Activated gamma-delta T cell (primary cell): ENCODE data around the gene FAM193A.
"Not testable (repeated sequence)": the region's sequence is repeated elsewhere in the genome, so short reads cannot be mapped to it uniquely, and the experiment has no call there.

Source experiments
- DNase-seq: peaks from one replicate; lab custom pipeline; 2025; lab: John Stamatoyannopoulos, UW

Gene FAM193A

DNA sequence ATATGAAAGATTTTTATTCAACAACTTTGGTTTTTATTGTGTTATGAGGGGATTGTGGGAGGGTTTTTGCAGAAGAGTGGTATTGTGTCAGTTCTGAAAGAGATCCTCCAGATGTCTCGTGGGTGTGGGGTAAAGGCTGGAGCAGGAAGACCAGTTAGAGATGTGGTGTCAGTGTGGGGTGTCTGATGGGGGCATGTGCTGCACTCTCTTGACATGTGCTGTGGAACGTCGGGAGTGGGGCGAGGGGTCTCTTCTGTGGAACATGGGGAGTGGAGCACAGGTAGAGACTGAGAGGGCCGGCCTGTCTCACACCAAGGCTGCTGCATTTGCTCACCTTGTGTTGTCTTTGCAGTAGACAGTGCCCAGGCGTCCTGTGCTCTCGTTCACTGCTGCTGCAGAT, 37.6 kb downstream of the FAM193A start:
- no peak for DNase-seq

DNA sequence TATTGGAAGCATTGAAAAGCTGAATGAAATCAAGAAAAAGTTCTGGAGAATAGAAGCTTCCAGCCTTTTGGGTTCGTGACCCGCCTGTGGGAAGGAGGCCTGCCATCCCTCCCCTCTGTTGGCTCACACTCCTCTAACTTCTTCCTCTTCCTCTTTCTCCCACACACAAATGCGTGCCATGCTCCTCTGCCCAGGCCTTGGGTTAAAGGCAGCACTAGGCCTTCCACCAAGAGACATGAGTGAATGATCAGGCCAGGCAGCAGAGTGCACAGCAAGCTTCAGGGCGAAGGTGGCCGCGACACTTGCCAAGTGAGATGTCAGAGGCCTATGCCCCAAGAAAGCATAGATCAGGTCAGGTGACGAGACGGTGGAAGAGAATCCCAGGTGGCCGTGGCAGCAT, 38.4 kb downstream of the FAM193A start:
- DNase-seq: no peak

DNA sequence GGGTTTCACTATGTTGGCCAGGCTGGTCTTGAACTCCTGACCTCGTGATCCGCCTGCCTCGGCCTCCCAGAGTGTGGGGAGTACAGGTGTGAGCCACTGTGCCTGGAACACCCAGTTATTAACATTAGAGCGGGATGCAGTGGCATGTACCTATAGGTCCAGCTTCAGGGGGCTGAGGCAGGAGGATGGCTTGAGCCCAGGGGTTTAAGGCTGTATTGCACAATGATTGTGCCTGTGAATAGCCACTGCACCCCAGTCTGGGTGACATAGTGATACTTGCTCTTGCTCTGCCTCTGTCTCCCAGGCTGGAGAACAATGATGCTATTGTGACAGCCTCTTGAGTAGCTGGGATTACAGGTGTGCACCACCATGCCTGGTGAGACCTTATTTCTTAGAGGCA, 39.8 kb downstream of the FAM193A start:
- no peak for DNase-seq

DNA sequence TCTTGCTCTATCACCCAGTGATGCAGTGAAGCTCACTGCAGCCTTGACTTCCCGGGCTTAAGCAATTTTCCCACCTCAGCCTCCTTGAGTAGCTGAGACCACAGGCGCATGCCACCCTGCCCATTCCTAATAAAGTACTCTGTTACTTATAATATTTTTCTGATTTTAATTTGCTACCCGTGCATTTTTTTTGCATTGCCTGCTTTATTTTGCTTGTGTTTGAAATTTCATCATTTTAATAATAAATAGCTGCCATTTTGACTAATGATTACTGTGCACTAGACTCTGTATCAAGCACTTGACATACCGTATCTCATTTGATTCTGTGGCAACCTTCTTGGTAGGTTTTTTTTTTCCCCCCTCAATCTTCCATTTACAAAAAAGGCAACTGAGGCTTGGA, 41.7 kb downstream of the FAM193A start:
- no peak for DNase-seq

DNA sequence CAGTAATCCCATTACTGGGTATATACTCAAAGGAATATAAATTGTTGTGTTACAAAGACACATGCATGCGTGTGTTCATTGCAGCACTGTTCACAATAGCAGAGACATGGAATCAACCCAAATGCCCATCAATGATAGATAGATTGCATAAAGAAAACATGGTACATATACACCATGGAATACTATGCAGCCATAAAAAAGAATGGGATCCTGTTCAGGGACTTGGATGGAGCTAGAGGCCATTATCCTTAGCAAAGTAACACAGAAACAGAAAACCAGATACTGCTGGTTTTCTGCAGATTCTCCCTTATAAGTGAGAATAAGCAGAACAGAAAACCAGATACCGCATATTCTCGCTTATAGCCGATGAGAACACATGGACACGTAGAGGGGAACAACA, 43.5 kb downstream of the FAM193A start:
- DNase-seq: no peak

DNA sequence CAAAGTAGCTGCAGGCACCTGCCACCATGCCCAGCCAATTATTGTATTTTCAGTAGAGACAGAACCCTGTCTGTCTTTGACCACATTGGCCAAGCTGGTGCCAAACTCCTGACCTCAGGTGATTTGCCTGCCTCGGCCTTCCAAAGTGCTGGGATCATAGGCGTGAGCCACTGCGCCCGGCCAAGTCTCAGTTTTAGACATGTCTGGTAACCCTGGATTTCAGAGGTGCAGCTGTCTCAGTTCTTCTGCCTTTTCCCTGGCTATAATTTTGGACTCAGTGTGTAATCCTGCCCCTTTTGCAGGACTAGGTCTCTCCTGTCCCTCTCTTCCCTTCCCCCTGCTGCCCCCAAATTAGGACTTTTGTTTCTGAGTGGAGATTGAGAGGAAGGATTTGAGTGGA, 46.6 kb downstream of the FAM193A start:
- DNase-seq: no peak

DNA sequence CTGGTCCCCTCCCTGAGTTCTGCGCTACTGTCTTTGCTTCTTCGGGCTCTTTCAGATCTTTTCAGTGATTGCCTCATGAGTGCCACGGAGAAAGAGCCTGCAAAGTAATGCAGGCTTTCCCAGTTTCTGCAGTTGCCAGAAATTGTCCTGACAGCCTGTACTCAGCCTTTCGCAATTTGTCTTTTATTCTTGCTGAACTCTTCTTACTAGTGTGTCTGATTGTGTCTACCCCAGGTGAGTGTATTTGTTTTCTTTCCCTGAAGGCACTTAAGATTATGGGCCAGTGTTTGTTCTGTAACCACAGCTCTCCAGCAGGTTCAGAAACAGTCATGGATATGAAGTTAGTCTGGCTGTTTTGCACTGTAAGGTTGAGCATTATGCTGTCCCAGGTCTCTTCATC, 47.1 kb downstream of the FAM193A start:
- DNase-seq: no peak

DNA sequence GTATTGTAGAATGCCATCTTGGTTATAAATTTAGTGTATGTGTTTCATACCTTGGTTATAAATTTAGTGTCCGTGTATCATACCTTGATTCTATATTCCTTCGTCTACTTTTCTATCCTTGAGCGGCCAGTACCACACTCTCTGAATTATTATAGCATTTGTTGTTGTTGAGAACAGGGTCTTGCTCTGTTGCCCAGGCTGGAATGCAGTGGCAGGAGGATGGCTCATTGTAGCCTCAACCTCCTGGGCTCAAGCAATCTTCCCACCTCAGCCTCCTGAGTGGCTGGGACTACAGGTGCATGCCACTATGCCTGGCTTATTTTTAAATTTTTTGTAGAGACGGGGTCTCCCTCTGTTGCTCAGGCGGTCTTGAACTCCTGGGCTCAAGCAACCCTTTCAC, 50.1 kb downstream of the FAM193A start:
- no peak for DNase-seq

DNA sequence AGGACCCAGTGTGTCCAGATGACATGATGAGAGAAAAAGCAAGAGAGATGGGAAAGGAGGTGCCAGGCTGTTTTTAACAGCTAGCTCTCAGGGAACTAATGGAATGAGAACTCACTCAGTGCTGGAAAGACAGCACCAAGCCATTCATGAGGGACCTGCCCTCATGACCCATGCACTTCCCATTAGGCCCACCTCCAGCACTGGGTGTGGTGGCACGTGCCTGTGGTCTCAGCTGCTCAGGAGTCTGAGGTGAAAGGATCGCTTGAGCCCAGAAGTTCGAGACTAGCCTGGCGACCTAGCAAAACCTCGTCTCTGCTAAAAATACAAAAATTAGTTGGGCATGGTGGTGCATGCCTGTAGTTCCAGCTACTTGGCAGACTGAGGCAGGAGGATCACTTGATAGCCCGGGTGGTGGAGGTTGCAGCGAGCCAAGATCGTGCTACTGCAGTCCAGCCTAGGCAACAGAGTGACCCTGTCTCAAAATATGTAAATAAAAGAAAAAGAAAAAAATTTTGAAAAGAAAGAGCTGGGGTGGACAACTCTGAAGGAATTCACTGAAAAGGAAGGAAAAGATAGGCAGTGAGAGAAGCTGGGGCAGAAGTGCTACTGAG, 50.9 kb downstream of the FAM193A start:
- no peak for DNase-seq

DNA sequence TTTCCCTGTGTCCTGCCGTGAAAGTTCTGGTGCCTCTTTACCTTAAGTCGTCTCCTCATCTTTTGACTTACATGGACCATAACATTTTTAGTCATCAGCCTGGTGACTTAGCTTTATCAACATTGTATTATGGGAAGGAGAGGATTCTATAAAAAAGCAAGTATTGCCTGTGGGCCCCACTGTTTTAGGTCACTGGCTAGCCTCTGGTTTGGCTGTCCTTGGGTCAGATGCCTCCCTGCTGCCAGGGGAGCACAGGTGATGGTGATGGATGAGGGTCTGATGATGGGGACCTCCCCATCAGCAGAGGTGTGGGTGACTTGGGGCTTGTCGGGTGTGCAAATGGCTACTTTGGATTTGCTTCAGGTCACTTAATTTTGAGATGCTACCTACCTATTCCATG, 51.8 kb downstream of the FAM193A start:
- no peak for DNase-seq

DNA sequence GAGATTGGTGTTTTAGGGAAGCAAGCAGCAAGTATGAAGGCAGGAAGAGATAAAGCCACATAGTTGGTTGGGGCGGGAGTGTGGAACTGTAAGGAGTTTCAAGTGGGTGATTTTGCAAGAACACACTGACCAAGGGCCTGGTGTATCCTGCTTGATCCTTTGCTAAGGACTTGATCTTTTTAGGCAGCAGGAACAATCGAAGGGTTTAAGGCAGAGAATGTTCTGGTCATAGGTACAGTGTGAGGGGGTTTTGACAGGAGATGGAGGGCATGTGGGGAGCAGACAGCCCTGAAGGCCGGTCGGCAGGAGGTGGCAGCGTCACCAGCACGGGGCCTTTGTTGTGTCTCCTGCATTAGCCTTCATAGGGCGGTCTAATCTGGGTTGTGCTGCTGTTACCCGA, 54.7 kb downstream of the FAM193A start:
- DNase-seq: no peak

DNA sequence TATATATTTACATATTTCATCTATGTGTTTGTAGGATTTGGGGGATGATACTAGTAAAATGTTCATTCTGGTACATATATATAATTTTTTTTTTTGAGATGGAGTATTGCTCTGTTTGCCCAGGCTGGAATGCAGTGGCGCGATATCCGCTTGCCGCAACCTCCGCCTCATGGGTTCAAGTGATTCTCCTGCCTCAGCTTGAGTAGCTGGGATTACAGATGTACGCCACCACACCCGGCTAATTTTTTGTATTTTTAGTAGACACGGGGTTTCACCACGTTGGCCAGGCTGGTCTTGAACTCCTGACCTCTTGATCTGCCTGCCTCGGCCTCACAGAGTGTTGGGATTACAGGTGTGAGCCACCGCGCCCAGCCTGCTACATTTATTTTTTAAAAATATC, 55.6 kb downstream of the FAM193A start:
- not testable (repeated sequence) for DNase-seq

DNA sequence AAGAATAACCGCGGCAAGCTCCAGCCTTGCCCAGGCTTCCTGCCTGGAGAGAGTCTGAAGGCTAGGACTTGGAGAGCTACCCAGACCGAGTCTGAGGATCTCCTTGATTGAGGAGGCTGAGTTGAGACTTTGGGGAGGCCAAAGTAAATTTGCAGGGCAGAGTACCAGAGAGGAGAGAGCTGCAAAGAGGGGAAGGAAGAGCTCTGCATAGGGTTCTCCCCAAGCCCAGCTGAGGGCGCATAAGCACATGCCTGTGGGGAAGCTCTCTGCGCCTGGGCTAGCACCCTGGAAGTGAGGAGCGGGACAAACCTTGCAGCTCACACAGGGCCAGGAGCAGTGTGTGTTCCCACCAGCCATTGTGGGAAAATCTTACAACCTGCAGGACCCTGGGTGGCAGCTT, 56.1 kb downstream of the FAM193A start:
- no peak for DNase-seq

DNA sequence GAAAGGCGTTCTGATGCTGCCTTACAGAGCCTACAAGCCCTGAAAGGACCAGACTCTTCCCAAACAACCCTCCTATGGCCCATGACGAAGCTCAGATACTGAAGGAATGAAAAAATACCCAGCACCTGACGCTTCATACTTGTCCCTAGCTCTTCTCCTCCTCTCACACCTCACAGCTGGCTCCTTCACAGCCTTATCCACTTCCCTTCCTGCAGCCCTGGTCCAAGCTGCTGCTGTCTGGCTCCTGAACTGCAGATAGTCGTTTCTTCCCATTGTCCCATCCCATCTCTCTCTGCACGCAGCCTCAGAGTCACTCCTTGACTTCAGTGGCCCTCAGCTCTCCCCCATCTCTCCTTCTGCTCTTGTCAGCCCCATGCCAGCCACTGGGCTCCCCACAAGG, 56.6 kb downstream of the FAM193A start:
- DNase-seq: no peak

DNA sequence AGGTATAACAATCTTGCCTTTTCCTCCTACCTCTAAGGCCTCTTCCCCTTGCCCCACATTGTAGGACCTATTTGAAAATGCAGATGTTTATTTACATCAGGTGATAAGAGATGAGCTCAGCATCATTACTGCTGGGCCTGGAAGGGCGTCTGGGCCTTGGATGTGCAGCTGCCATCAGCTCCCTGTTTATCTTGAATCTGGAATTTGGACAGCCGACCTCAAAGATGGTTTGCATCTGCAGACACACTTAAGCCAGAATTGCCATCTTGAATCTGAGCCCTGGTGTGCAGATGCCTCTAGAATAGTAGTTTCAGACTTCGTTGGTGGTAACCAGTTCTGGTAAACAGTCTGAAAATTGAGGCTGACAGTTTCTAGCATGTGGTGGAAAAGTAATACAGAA, 59.0 kb downstream of the FAM193A start:
- DNase-seq: no peak

DNA sequence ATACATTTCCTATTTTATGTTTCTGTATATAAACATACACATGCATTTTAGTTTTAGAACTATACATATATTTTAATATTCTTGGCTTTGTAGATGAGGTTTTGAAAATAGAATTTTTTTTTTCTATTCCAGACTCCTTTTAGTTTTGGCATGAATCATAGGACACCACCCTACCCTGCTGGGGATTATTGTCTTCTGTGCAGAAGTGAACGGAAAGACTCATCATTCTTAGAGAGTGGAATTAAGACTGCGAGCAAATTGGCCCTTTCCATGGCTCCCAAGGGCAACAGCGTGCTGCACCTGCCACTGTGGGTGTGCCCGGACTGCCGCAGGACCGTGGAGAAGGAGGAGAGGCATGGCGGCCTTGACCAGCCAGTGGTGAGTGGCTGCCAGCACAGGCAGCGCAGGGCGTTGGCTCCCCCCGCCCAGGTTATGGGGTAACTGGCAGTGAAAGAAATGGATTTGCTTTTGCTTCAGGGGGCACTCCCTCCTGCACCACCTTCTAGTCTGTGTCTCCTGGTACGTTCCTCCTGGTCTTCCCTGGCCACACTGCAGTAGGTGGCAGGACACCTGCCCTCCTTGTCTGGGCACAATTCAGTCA, 59.6 kb downstream of the FAM193A start:
- DNase-seq: no peak

DNA sequence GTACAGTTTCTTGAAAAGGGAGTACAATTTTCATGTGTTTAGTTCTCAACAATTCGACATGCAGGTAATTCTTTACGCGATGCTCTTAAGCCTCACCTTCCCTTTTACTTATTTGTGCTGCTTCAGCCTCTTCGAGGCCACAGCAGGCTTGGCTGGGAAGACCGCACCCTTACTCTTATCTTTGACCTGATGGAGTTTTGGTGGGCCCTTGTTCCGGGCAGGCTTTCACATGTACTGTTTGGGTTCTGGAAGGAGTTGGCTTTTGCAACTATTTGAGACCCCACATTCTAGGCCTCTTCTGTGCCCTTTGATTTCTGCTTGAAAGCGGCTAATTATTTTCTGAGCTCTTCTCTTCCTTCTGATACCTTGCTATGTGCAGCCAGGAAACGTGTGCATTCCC, 60.2 kb downstream of the FAM193A start:
- DNase-seq: no peak

DNA sequence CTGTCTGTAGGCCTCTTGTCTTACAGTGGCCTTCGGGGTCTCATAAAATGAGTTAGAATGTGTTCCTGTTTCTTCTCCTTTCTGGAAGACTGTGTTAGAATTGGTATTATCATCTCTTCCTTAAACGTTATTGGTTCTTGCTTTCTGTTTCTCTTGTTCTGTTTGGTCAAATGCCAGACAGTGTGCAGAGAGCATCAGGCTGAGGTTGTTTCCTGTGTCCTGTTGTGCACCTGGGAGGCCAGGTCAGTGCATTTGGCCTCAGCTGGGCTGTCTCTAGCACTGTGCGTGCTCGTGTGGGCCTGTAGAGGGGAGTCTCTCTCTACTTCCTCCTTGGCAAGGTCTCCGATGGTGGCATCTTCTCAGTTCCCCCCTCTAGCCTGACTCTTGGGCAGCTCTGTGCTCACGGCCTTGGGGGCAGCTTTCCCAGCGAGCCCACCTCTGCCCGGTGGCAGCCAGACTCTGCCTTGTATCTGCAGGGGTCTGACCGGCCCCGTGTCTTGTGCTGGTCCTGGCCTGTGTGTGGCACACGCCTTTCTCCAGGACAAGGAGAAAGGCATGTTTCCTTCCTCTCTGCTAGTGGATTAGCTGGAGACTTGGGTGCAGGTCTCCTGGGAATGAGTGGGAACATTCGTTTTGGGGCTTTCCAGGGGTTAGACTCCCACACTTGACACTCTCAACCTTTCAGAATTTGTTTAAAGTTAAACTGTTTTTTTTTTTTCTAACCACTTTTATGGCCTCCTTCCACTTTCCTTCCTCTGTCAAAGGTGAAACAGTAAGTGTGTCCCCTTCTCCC, 62.3 kb downstream of the FAM193A start:
- no peak for DNase-seq

DNA sequence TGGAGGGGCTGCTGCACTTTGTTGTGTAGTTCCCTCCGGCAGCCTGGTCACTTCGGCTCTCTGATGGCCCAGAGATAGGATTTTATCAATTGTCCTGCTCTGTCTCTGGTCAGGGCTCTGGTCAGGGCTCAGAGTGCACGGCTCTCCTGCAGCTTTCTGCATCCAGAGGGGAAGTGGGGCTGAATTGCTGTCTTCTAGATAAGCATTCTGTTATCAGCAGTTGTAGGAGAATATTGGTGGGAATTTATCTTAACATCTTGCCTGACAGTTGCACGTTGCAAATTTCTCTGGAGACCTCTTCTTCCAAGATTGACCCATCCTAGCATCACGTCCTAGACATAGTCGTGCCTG, 62.8 kb downstream of the FAM193A start:
- no peak for DNase-seq

DNA sequence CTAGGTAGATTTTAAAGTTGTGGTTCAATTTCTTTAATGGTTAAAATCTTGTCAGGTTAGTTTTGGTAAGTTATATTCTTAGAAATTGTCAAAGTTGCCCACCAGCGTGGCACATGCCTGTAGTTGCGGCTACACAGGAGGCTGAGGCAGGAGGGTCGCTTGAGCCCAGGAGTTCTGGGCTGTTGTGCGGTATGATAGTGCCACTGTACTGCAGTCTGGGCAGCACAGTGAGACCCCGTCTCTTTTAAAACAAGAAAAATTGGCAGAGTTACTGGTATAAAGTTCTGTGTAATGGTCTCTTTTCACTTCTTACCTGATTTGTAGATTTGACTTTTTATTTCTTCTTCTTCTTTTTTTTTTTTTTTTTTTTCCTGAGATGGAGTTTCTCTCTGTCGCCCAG, 64.4 kb downstream of the FAM193A start:
- no peak for DNase-seq

DNA sequence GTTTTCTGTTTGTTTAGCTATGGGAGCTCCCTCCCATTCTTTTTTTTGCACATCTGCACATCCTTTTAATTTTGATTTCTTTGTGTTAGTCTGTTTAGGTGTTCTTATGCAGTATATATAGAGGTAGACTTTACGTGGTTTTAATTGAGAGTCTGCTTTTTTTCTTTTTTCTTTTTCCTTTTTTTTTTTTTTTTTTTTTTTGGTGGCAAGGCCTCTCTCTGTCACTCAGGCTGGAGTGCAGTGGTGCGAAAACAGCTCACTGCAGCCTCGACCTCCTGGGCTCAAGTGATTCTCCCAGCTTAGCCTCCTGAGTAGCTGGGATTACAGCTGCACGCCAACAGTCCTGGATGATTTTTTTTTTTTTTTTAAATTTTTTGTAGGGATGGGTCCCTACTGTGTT, 68.2 kb downstream of the FAM193A start:
- DNase-seq: no peak

DNA sequence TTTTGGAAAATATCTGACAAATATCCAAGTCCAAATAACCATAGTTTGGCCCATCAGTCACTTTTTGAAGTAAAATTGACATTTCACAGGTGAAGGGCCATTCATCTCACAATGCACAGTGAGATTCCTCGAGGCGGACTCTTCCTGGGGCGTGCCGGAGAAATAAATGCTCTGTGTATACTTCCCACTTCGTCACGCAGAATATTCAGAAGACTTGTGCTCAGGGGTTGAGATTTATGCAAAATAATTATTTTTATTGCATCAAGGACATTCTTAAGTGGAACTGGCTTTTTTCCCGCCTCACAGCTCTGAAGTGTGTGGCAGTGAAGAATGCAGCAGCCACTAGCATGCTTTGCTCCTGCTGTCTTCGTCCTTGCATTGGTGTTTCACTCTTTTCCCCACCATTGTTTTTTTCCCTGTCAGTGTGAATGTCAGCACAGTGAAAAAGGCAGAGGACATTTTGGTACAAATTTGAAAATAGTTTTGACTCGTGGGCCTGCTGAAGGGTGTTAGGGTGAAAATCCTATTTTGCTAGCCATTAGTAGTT, 70.6 kb downstream of the FAM193A start:
- DNase-seq: no peak

DNA sequence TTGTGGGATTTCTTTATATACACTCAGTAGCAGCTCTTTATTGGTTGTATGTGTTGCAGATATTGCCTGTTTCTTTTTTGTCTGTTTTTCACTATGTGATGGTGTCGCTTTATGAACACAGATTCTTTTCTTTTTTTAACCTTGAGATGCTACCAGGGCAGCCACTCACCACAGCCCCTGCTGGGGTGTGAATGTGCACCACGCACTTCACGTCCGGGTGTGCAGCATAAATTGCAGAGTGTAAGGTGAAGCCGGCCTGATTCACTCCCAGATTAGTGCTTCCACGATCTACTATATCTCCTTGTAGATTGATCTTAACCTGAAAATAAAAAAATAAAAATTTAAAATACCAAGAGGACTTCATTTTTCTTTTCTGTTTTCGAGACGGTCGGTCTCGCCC, 71.4 kb downstream of the FAM193A start:
- DNase-seq: no peak
